A172 (cell line): ENCODE data around the gene BIRC3. TPM values are rescaled to one million over a fixed set of nuclear protein-coding genes. Genes with fewer than 3 reads are reported as not detected.

Experiments used
- DNase-seq: peaks from one replicate; pipeline ENCODE4 v3.0.0-alpha.2; 2015; ENCODE audit warnings: low spot score
- total RNA-seq: library from RNA; depleted of rRNA; stranded (reverse); fragments of >200 nt; shearing (Covaris generic); gene quantifications from 2 replicates; pipeline ENCODE4 v1.2.3, GENCODE V29; 2014; rRNA removed

BIRC3 gene
- total RNA-seq, 1 experiment from 2014 or later = 11.6 TPM

DNA sequence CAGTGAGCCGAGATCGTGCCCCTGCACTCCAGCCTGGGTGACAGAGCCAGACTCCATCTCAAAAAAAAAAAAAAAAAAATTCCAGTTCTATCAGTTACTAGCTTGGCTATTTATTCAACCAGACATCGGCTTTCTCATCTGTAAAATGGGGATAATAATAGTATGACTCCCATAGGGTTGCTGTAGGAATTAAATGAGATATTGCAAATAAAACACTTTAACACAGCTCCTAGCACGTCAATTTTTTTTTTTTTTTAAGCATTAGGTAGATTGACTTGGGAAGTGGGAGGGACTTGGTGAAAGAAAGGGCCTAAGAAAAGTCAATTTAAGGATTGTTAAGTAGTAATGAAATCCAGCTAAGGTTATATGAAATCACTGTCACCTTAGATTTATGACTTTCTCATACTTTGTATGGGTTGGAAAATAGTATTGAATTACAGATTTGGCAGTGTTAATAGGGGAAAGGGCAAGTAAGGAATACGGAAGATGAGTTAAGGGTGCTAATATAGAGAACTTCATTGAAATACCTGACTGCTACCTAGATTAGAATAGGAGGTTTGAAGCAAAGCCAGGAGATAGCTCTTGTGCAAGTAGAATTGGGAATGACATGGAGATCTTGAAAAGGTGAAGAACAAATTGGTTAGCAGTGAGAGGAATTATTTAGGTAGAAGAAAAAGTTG is 58.6 kb downstream of the BIRC3 start:
- no peak for DNase-seq

- DNase-seq = no peak
Measured at GRCh38 chr11:102377891-102378290, 60.6 kb downstream of the BIRC3 start.

DNA sequence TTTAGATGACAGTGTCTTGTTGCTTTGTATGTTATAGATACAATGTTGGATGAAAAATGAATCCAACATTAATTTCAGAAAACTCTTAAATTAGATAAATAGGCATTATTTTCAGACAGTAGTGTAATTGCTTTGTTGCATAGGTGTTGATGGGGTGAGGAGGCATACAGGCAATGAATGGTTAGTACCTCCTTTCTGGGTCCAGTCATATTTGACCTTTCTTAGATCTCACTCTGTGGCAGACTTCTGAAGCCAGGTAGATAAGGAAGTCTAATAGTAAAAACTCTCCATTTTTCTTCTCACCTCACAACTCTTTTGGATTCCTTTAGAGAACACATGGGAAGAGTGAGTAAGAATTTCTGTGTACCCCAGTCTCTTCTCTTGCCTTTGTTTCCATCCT is 61.5 kb downstream of the BIRC3 start:
- DNase-seq = no peak

- DNase-seq = no peak
Measured at GRCh38 chr11:102382384-102382783, 65.1 kb downstream of the BIRC3 start.

- no peak for DNase-seq
Measured at GRCh38 chr11:102383839-102384238, 66.6 kb downstream of the BIRC3 start.

DNA sequence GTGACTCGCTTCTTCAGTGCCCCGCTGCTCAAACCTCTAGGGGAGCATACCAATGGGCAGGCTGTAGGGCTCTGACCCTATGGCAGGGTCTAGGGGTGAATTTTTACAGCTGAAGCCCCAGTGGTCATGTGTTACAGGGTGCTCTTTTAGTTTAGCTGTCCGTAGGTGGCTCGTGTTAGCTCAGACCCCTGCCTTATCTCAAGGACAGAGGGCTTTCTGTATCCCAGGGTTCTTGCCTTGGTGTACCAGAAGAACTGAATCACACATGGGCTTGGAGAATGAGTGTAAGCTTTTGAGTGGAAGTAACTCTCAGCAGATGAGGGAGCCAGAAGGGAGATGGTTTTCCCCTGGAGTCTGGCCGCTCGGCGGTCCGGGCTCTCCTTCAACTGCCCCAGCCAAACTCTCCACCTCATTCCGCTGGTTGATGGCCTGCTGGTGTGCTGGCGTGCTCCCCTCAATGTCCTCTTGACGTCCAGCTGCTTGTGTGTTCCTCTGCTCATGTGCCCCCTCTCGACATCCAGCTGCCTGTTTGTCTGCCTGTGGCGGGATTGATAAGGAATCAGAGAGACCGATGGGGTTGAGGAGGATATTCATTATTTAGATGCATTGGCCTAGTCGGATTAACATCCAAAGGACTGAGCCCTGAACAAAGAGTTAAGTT is 67.3 kb downstream of the BIRC3 start:
- DNase-seq = no peak

DNA sequence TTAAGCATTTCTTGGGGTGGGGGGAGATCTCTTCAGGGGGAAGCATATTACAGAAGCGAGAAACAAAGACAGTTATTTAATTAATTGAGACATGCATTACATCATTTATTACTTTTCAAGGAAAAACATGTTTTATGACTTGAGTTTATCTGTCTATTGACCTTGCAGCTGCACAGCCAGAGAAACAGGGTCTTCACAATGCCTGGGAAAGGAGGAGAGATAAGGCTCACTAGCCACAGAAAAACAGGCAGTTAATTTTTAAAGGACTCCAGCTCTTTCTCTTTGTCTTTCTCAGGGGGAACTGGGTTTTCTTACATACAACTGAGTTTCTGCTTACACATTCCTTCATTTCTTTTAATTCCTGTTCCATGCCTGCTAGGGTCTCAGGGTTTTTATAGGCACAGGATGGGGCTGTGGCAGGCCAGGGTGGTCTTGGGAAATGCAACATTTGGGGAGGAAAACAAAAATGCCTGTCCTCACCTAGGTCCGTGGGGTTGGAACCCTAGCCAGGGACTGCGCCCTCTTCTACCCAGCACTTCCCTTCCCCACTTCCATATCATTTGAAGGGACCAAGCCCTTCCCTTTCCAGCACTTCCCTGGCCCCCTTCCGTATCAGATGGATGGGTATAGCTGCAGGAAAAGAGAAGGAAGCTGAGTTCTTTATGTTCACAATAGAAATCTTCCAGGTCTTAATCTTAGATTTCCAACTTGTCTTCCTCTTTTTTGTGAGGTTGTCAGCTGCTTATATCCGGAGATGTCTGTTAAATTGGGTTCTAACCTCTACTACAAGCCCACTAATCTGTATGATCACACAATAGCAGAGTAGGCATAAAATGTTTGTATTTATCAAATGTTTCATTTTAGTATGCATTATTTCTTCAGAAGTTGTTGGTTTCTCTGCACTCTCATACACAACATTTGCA is 68.1 kb downstream of the BIRC3 start:
- DNase-seq = no peak

GRCh38 chr11:102386136-102386734 is 69.0 kb downstream of the BIRC3 start:
- no peak for DNase-seq

- DNase-seq = no peak
Measured at GRCh38 chr11:102387043-102387781, 69.9 kb downstream of the BIRC3 start.

Other genes starting within 250 kb of the BIRC3 start
- 33.2 and 44.5 TPM in 2 replicates for gene YAP1, start 207.0 kb upstream of the BIRC3 start, total RNA-seq
- 54.8 and 77.1 TPM in 2 replicates for gene BIRC2, start 29.7 kb downstream of the BIRC3 start, total RNA-seq
- gene TMEM123, start 135.3 kb downstream of the BIRC3 start, total RNA-seq = 93.3 and 123 TPM in 2 replicates
- 0.28 TPM in 1 of 2 replicates, not detected in the other for gene MMP7, start 213.3 kb downstream of the BIRC3 start, total RNA-seq